Right ventricle myocardium inferior (tissue), 1 donor: ENCODE measurements around the gene ZCCHC4. TPM values are rescaled to one million over a fixed set of nuclear protein-coding genes. Genes with fewer than 3 reads are reported as not detected.

Experiments used
- ATAC-seq: fragments of 200-7000 bp; cut with Tn5 transposase; one replicate; pipeline ENCODE4 v1.9.1; 2020; ENCODE audit warnings: mild to moderate bottlenecking, moderate library complexity
- DNase-seq: peaks from one replicate; pipeline ENCODE4 v3.0.0; 2021; ENCODE audit errors: missing footprints
- intact Hi-C: fragments of 100-400 bp; cut with DNase I; formaldehyde crosslinking; loops from one replicate; pipeline ENCODE4 v1.11.0; 2022
- long read RNA-seq: library from polyadenylated mRNA; unstranded; transcript quantifications from one replicate; pipeline ENCODE4 v2.0.0, GENCODE V29; 2021
- total RNA-seq: library from RNA; stranded (reverse); fragmentation: NEBNext Ultra II Directional; extraction: Animal tissue kit (Norgen Biotek cat#: 25700); gene quantifications from one replicate; pipeline ENCODE4 v1.2.1, GENCODE V29; 2021
- donor health status: DM: no; HTN: yes; CAD: no; lungs with severe emphysema.

Gene ZCCHC4, protein sequence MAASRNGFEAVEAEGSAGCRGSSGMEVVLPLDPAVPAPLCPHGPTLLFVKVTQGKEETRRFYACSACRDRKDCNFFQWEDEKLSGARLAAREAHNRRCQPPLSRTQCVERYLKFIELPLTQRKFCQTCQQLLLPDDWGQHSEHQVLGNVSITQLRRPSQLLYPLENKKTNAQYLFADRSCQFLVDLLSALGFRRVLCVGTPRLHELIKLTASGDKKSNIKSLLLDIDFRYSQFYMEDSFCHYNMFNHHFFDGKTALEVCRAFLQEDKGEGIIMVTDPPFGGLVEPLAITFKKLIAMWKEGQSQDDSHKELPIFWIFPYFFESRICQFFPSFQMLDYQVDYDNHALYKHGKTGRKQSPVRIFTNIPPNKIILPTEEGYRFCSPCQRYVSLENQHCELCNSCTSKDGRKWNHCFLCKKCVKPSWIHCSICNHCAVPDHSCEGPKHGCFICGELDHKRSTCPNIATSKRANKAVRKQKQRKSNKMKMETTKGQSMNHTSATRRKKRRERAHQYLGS
- 9.3 TPM for total RNA-seq
- long read RNA-seq, partial matches to known transcripts, result 4 of 7 reads
- long read RNA-seq, other reads (novel, unspliced or antisense), result 0 of 7 reads

DNA sequence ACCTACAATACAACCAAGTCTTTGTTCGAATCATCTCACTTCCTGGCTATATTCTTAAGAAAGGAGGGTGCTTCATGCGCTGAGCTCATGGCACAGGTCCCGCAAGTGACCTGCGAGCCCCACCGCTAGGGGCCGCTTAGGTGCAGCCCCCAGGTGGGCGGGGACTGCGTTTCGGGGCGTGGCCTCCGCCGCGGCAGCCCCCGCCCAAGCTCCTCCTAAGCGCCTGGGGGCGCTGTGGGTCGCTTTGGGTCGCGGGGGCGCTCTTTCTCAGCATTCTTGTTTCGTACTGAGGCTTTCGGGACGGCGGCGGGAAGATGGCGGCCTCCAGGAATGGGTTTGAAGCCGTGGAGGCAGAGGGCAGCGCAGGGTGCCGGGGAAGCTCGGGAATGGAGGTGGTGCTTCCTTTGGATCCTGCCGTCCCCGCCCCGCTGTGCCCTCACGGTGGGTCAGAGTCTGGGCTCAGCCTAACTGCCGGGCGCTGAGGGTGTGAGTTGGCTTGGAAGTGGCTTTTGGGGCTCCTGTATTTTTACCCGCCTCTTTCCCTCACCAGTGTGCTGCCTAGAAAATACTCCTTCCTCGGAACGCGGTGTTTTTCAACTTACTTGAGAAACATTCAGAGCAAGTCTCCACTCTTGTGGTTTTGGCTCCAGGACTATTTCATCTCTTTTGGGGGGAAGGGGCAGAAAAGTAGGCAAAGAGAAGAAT, at the start of gene ZCCHC4:
Gene ZCCHC4 (plus strand): TSS at position 279 of the 705 bp plus-strand sequence. CDS start 36 bp downstream, at position 315.
- DNase-seq (peak; percentile 94), ATAC-seq (peak; percentile 98)
- intact Hi-C loops, result loop anchor here (2.0 to 5.0 kb wide), 2 partner anchors 80 to 152 kb away; partner anchors contain the start of genes PI4K2B and SEPSECS

DNA sequence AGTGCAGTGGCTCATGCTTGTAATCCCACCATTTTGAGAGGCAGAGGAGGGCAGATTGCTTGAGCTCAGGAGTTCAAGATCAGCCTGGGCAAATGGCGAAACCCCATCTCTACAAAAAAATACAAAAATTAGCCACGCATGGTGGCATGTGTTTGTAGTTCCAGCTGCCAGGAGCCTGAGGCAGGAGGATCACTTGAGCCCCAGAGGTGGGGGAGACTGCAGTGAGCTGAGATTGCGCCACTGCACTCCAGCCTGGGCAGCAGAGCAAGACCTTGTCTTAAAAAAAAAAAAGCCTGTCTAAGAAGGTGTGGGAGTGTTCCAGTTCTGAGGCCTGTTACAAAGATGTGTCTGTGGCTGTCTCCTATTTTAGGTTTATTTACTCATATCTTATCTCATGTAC, 40.7 kb upstream of the ZCCHC4 start:
- ATAC-seq (no peak), DNase-seq (no peak)
- intact Hi-C loops, result no loop called here

DNA sequence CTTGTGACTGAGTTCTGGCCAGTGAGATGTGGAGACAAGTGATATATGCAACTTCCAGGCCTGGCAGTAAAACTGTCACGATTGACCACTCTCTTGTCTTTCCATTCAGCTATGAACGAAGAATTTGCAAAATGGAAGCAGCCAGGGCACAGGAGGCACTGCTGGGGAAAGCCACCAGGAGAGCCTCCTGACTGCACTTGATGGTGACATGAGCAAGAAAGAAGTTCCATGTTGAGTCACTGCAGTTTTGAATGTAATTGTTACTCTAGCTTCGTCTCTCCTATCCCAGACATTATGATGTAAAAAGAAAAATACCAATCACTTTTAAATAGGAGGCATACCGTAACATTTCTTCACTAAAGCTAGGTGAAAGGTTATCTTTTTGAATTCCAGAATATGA, 32.4 kb upstream of the ZCCHC4 start:
- ATAC-seq (no peak), DNase-seq (no peak)
- intact Hi-C loops, result no loop called here

DNA sequence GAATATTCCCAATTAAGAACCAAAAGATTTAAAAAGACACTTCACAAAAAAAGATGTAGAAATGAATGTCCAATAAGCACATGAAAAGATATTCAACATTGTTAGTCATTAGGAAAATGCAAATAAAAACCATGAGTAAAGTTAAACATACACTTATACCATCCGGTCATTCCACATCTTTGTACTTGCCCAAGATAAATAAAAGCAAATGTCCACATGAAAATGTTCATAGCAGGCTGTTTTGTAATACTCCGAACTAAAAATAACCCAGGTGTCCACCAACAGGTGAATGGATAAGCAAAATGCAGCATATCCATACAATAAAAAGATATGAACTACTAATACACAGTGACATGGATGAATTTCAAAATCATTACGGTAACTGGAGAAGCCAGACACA, 28.6 kb upstream of the ZCCHC4 start:
- intact Hi-C loops, result no loop called here
- DNase-seq (no peak), ATAC-seq (no peak)

DNA sequence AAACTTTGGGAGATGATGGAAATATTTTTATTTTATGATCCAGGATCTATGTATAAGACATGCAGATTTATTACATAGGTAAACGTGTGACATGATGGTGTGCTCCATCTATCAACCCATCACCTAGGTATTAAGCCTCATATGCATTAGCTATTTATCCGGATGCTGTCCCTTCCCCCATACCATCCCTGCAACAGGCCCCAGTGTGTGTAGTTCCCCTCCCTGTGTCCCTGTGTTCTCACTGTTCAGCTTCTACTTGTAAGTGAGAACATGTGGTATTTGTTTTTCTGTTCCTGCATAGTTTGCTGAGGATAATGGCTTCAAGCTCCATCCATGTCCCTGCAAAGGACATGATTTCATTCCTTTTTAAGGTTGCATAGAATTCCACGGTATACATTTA, 28.1 kb upstream of the ZCCHC4 start:
- ATAC-seq (no peak), DNase-seq (no peak)
- intact Hi-C loops, result no loop called here

DNA sequence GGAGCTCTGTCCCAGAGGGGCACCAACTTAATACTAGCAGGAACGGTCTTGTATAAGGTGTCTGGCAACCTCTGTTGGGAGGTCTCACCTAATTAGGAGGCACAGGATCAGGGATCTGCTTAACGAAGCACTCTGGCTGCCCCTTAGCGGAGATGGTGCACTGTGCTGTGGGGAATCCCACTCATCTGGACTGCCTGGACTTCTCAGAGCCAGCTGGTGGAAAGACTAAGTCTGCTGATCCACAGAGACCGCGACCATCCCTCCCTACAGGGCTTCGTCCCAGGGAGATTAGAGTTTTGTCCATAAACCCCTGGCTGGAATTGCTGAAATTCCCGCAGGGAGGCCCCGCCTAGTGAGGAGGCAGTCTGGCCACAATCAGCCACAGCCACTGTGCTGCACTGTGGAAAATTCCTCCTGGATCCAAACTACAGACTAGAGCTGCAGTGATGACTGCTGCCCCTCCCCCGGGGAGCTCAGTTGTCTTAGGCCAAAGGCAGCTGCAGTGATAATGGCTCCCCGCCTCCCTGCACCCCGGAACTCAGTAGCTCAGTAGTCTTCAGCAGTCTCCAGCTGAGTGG, 22.0 kb upstream of the ZCCHC4 start:
- intact Hi-C loops, result no loop called here
- DNase-seq, result no peak
- no peak for ATAC-seq

DNA sequence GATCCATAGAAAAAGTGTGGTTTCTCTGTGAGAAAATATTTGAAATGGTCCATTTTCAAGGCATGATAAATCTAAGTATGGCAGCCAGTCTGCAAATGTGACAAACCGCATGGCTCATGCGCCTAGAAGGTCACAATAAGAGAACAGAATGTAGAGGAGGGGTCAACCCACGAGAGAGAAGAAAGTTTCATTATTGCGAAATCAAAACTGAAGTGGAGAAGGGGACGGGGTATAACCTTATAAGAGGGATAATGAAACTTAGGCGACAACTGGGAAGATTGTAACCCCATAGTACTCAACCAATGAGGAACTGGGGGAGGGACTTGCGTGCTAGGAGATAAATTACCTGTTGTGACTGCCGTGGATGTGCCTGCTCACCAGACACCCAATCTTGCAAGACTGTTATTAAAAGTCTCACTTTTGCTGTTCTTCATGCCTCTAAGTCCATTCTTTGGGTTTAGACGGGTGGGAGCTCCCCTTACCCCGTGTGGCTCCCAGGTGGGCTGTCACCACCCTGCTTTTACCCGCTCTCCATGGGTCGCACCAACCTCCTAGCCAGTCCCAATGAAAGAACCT, 21.3 kb upstream of the ZCCHC4 start:
- no peak for DNase-seq
- intact Hi-C loops, result no loop called here
- no peak for ATAC-seq

DNA sequence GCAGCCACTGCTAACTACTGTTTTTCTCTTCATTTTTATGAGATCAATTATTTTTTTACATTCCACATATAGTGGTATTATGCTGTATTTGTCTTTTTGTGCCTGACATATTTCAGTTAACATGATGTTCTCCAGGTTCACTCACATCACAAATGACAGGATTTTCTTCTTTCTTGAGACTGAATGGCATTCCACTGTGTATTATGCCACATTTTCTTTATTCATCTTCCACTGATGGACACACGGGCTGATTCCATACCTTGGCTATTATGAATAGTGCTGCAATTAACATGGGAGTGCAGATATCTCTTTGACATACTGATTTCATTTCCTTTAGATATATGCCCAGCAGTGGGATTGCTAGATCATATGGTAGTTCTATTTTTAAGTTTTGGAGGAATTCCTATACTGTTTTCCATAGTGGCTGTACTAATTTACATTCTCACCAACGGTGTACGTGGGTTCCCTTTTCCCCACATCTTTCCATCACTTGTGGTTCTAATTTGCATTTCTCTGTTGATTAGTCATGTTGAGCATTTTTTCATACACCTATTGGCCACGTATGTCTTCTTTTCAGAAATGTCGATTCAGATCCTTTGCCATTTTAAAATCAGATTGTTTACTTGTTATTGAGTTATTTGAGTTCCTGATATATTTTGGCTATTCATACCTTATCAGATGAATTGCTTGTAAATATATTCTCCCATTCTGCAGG, 14.9 kb upstream of the ZCCHC4 start:
- no peak for DNase-seq
- intact Hi-C loops, result no loop called here
- no peak for ATAC-seq

DNA sequence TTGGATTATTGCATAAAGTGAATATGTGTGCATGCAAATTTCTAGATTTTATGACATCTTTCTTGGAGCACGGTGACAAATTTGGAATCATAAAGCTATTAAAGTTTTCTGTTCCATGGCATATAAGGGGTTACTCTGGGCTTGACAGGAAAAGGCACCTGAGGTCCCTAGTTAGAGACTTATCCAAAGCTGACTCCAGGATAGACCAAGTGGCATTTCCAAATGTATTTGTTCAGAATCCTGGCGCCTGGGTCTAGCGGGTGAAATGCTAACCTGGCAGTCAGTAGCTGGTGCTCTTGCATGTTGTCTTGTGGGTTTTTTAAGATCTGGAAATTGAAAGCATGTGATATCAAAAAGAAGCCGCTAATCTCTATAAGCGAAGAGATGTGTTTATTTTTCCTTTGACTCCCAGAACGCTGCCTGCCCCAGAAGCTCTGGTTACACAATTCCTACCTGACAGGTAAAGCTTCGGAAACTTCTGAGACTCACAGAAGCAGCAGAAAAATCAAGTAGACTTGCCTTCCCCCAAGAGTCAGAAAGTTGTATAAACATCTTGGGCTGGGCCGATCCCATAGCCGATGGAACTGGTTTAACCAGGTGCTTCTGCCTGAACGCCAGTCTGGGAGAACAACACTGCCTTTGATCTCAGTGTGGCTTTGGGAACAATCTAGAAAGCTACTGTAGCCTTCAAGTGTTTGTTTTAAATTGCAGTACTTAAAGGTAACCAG, 12.9 kb upstream of the ZCCHC4 start:
- intact Hi-C loops, result no loop called here
- no peak for DNase-seq
- no peak for ATAC-seq

DNA sequence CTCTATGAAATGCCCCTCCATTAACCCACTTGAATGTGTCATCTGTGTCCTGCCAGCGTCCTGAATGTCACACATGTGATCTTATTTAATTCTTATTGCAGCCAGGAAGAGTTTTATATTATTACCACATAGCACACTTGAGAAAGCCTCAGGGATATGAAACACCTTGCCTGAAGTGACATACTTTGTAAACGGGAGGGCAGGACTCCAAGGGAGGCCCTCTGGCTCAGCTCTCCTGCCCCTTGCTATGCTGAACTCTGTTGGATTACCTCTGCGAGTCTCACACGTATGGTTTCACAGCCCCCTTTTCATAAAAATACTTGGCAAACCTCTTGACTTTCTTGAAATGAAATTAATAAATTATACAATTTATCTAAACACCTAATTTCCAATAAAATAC, 11.1 kb upstream of the ZCCHC4 start:
- DNase-seq (no peak), ATAC-seq (no peak)
- intact Hi-C loops, result no loop called here

DNA sequence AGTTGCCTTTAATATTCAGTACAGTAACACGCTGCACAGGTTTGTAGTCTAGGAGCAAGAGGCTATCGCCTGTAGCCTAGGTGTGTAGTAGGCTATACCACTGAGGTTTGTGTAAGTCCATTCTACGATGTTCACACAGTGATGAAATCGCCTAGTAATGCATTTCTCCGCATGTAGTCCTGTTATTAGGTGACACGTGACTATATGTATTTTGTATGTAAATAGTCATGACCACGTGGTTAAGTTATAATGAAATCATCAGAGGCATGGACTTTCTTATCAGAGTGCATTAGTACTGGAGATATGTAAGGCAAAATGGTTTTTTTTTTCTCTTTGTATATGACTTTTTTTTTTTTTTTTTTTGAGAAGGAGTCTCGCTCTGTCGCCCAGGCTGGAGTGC, 9.9 kb upstream of the ZCCHC4 start:
- DNase-seq (no peak), ATAC-seq (no peak)
- intact Hi-C loops, result no loop called here

DNA sequence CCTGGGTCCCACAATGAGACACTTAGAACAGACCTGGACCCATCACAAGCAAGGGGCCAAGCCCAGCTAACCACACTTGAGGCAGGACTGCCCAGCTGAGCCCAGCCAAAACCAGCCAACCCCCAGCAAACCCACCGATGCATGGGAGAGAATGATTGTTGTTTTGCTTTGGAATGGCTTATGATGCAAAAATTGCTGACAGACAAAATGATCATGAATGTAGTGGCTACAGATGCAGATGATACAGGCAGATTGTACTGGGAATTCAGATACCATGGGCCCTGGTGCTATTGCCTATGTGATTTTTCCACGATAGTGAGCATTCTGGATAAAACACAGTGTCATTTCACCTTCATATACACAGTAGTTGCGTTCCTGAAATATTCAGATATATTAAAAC, 9.0 kb upstream of the ZCCHC4 start:
- ATAC-seq (no peak), DNase-seq (no peak)
- intact Hi-C loops, result no loop called here

DNA sequence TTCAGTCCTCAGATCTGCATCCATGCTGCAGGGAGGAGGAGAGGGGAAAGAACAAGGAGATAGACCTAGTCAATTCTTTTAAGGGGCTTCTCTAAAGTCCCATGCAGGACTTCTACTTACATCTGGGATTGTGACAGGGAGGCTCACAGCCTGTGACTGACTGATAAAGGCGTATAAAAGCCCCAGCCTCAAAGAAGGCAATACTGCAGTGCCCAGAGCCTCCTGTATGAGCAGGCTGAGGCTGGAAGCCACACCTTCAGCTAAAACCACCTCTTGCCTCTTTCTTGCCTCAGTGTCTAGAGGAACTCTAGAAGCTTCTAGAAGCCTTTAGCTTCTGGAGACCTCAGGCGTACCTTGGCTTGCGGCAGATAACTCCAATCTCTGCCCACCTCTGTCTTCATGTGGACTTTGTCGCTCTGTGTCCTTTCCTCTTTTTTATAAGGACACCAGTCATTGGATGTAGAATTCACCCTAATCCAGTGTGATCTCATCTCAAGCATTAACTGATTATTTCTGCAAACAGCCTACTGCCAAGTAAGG, 6.0 kb upstream of the ZCCHC4 start:
- no peak for DNase-seq
- intact Hi-C loops, result no loop called here
- no peak for ATAC-seq

DNA sequence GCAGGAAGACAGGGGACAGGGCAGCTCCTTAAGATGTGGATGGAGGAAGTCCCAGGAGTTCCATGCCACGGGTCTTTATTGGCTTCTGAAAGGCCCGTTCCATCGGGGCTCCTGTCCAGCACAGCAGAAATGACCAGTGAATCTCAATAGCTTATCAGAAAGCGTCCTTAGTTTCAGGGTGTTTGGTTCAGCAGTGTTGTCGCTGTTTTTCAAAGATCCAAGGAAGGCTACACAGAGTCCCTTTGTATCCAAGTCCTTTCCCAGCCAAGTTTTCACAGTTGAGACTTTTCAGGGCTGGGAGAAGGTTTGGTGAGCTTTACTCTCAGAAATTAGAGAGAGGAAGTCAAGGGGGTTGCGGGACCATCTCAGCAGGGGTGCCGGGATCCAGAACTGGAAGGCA, 5.0 kb upstream of the ZCCHC4 start:
- DNase-seq, result no peak
- peak; percentile 42 for ATAC-seq
- intact Hi-C loops, result no loop called here

DNA sequence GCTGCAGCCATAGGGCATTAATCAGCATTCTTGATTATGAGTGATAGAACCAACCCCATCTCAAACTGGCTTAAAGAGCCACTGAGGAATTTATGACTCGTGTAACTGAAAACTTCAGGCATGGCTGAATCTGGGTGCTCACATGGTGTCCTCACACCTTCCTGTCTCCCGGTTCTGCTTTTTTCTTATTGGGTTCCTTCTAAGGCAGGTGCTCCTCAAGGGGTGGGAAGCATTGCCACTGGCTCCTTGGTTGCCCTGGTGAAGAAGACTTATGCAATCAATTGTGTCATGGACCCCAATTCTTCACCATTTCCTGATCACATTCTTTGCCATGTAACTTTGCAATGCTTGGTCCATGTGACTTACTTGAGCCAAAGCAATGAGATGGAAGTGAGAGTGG, 4.3 kb upstream of the ZCCHC4 start:
- DNase-seq (no peak), ATAC-seq (no peak)
- intact Hi-C loops, result no loop called here

DNA sequence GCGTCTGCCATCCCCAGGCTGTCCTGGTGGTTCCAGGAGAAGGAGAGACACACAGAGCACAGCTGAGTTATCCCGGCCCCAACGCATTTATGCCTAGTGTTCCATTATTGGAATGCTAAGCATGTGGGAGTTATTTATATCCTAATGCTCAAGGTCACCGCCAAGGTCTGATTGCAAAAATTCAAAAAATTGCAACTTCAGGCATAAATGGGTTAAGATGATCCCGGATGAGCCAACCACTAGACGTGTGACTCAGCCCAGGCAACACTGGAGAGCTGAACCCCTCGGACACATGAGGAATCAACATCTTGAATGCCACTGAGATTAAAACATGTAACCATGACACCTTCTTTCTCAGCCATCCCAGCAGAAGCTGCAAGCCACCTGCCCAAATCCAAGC, 3.8 kb upstream of the ZCCHC4 start:
- ATAC-seq, result no peak
- intact Hi-C loops, result no loop called here
- no peak for DNase-seq

DNA sequence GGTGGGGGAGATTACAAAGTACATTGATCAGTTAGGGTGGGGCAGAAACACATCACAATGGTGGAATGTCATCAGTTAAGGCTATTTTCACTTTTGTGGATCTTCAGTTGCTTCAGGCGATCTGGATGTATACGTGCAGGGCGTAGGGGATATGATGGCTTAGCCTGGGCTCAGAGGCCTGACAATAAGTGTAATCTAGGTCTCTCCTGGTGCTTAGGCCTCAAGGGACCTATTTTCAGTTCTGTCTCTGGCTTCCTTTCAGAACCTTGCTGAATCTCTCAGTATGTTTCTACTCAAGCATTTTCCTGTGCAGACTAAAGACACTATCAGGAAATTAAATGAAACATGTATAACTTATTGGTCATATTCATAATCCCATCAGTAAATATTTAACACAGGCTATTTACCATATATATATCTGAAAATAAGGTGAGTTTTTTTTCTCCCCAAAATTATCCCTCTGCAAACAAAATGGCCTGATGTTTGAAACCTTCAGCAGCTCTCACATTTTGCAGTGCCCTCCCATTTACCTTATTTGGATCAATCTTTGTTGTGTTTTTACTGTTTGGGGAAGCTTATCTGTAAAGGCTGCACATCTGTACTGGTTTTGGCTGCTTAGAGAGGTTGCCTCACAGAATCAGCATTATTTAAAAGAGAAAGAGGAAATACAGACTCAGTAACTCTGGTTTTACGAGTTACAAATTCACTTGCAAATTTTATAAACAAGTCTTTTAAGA, 2.3 kb upstream of the ZCCHC4 start:
- intact Hi-C loops, result loop anchor here (5.0 kb wide), 1 partner anchor 78 kb away; the partner anchor contains the start of gene PI4K2B
- ATAC-seq (no peak), DNase-seq (no peak)
